Measurements from ENCODE around the gene GAB1. TPM values are rescaled to one million over a fixed set of nuclear protein-coding genes. Genes with fewer than 3 reads are reported as not detected.

Gene GAB1
- total and polyA plus RNA-seq, 9 donors: 10.7 to 50.3 (median 32.4) TPM

GRCh38 chr4:143306788-143307187, 29.9 kb upstream of the GAB1 start:
- Histone ChIP-seq H3K4me1 (ENCODE audit: insufficient read depth) (peaks cover 5% of the 10 kb centered on the region), H3K9me3 (no peaks in the 10 kb centered on the region), H3K27me3 (no peaks in the 10 kb centered on the region), H3K27ac (no peak overlapping the region), H3K4me3 (no peak overlapping the region), H3K36me3 (no peaks in the 10 kb centered on the region)
- DNase-seq: no peak
- TF ChIP-seq POLR2A (IDR thresholded peaks at IDR 0.05) (no peak), CTCF (IDR thresholded peaks at IDR 0.05) (no peak), EP300 (IDR thresholded peaks at IDR 0.05) (no peak)
- 69 to 84% (median 71%) methylated on average over 3 of the region's 3 CpGs for WGBS, 3 donors
- intact Hi-C loops (cut with DNase I): no loop called here

GRCh38 chr4:143307531-143307930, 29.1 kb upstream of the GAB1 start:
- Histone ChIP-seq H3K27me3 (no peaks in the 10 kb centered on the region), H3K9me3 (no peaks in the 10 kb centered on the region), H3K4me1 (ENCODE audit: insufficient read depth) (peaks cover 4% of the 10 kb centered on the region), H3K27ac (no peak overlapping the region), H3K4me3 (no peak overlapping the region), H3K36me3 (no peaks in the 10 kb centered on the region)
- TF ChIP-seq CTCF (IDR thresholded peaks at IDR 0.05): no peak
- 91 to 95% (median 94%) methylated on average over 1 of the region's 1 CpG for WGBS, 3 donors
- DNase-seq: no peak
- intact Hi-C loops (cut with DNase I): no loop called here

GRCh38 chr4:143308377-143308776, 28.3 kb upstream of the GAB1 start:
- Histone ChIP-seq H3K27ac (no peak overlapping the region), H3K4me3 (no peak overlapping the region), H3K4me1 (ENCODE audit: insufficient read depth) (no peaks in the 10 kb centered on the region), H3K9me3 (no peaks in the 10 kb centered on the region), H3K27me3 (no peaks in the 10 kb centered on the region), H3K36me3 (no peaks in the 10 kb centered on the region)
- intact Hi-C loops (cut with DNase I): no loop called here
- DNase-seq: no peak
- TF ChIP-seq CTCF (IDR thresholded peaks at IDR 0.05) (no peak), EP300 (IDR thresholded peaks at IDR 0.05) (no peak), POLR2A (IDR thresholded peaks at IDR 0.05) (no peak)

GRCh38 chr4:143311924-143312323, 24.8 kb upstream of the GAB1 start:
- H3K27me3 ChIP-seq: no peaks in the 10 kb centered on the region
- no peaks in the 10 kb centered on the region for H3K36me3 ChIP-seq
- 77 to 86% (median 83%) methylated on average over 3 of the region's 3 CpGs for WGBS, 3 donors
- no peaks in the 10 kb centered on the region for H3K9me3 ChIP-seq
- TF ChIP-seq POLR2A (IDR thresholded peaks at IDR 0.05): no peak
- no peak for TF ChIP-seq EP300 (IDR thresholded peaks at IDR 0.05)
- no peak for TF ChIP-seq CTCF (IDR thresholded peaks at IDR 0.05)
- intact Hi-C loops (cut with DNase I): no loop called here
- DNase-seq: no peak
- no peak overlapping the region for H3K27ac ChIP-seq
- H3K4me3 ChIP-seq: no peak overlapping the region
- no peaks in the 10 kb centered on the region for H3K4me1 ChIP-seq (ENCODE audit: insufficient read depth)

GRCh38 chr4:143313521-143313920, 23.2 kb upstream of the GAB1 start:
- no peaks in the 10 kb centered on the region for H3K36me3 ChIP-seq
- no peak overlapping the region for H3K4me3 ChIP-seq
- H3K9me3 ChIP-seq: no peaks in the 10 kb centered on the region
- TF ChIP-seq EP300 (IDR thresholded peaks at IDR 0.05) (no peak), CTCF (IDR thresholded peaks at IDR 0.05) (no peak), POLR2A (IDR thresholded peaks at IDR 0.05) (no peak)
- no peaks in the 10 kb centered on the region for H3K4me1 ChIP-seq (ENCODE audit: insufficient read depth)
- no peak for DNase-seq
- no peaks in the 10 kb centered on the region for H3K27me3 ChIP-seq
- no peak overlapping the region for H3K27ac ChIP-seq
- WGBS, 3 donors: 72 to 85% (median 72%) methylated on average over 1 of the region's 1 CpG
- intact Hi-C loops (cut with DNase I): no loop called here

All from ovary (tissue), 9 donors.